ENCODE measurements around the gene ARHGDIB. TPM values are rescaled to one million over a fixed set of nuclear protein-coding genes. Genes with fewer than 3 reads are reported as not detected.
A peak's percentile ranks its signal among the peaks of the same experiment; 100 is the strongest.

ARHGDIB gene
- 10 to 100 TPM; 33.5 to 83.5 (median 45.8) TPM for polyA plus RNA-seq (ENCODE audit: insufficient read length in 10 of 10)
- long read RNA-seq, donor 1, transcript ARHGDIB-201 (6 exons, 1,256 nt), result major isoform, 17 of 18 reads
- long read RNA-seq, donor 1, partial matches to known transcripts, result 0 of 18 reads
- long read RNA-seq, donor 1, other reads (novel, unspliced or antisense), result 0 of 18 reads
- long read RNA-seq, donor 2, transcript ARHGDIB-201 (6 exons, 1,256 nt), result major isoform, 15 of 16 reads
- long read RNA-seq, donor 2, partial matches to known transcripts, result 0 of 16 reads
- long read RNA-seq, donor 2, other reads (novel, unspliced or antisense), result 0 of 16 reads
- long read RNA-seq, donor 3, result 0 reads
- long read RNA-seq, donor 4, transcript ARHGDIB-201 (6 exons, 1,256 nt), result major isoform, 8 of 17 reads
- long read RNA-seq, donor 4, partial matches to known transcripts, result 7 of 17 reads
- long read RNA-seq, donor 4, other reads (novel, unspliced or antisense), result 0 of 17 reads
- long read RNA-seq, donor 5, transcript ARHGDIB-201 (6 exons, 1,256 nt), result major isoform, 20 of 25 reads
- long read RNA-seq, donor 5, partial matches to known transcripts, result 0 of 25 reads
- long read RNA-seq, donor 5, other reads (novel, unspliced or antisense), result 0 of 25 reads
- long read RNA-seq, donor 6, transcript ARHGDIB-201 (6 exons, 1,256 nt), result major isoform, 13 of 28 reads
- long read RNA-seq, donor 6, partial matches to known transcripts, result 14 of 28 reads
- long read RNA-seq, donor 6, other reads (novel, unspliced or antisense), result 0 of 28 reads
- long read RNA-seq, donor 7, transcript ARHGDIB-201 (6 exons, 1,256 nt), result major isoform, 13 of 29 reads
- long read RNA-seq, donor 7, partial matches to known transcripts, result 15 of 29 reads
- long read RNA-seq, donor 7, other reads (novel, unspliced or antisense), result 0 of 29 reads
- long read RNA-seq, donor 8, transcript ARHGDIB-201 (6 exons, 1,256 nt), result major isoform, 9 of 9 reads
- long read RNA-seq, donor 8, partial matches to known transcripts, result 0 of 9 reads
- long read RNA-seq, donor 8, other reads (novel, unspliced or antisense), result 0 of 9 reads
- long read RNA-seq, donor 9, partial matches to known transcripts, result 0 of 3 reads
- long read RNA-seq, donor 9, other reads (novel, unspliced or antisense), result 0 of 3 reads

- peak in 2 of 3 donors; percentile 30 to 51 for DNase-seq
Observed at GRCh38 chr12:14961466-14962152, at the start of gene ARHGDIB. Gene ARHGDIB, minus strand, starts transcription at chr12:14961601. Its CDS starts 10,889 bp downstream, at chr12:14950712.

- DNase-seq, result no peak
Observed at GRCh38 chr12:15011162-15011561, 49.8 kb upstream of the ARHGDIB start.

DNA sequence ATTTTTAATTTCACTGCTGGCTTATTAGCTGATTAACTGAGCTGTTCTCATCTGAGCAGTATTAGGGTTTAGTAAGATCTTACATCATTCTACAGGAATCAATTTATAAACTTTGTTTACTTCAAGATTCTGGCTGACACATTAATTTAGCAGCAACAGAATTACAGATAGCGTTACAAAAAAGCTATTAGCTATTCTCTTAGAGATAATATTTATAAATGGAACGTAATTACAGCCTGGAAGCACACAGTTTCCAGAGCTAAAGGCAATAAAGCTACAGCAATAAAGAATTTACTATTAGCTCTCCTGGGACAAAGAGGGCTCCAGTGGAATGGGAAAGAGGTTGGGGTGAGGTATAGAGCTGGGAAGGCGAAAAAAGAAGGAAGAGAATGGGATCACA, 46.1 kb upstream of the ARHGDIB start:
- DNase-seq, result no peak

- DNase-seq, result no peak
Observed at GRCh38 chr12:15005064-15005463, 43.7 kb upstream of the ARHGDIB start.

- no peak for DNase-seq
Observed at GRCh38 chr12:15004421-15004820, 43.0 kb upstream of the ARHGDIB start.

GRCh38 chr12:15001733-15002382, 40.5 kb upstream of the ARHGDIB start:
- peak; percentile 13 to 71 (median 52) for DNase-seq

DNA sequence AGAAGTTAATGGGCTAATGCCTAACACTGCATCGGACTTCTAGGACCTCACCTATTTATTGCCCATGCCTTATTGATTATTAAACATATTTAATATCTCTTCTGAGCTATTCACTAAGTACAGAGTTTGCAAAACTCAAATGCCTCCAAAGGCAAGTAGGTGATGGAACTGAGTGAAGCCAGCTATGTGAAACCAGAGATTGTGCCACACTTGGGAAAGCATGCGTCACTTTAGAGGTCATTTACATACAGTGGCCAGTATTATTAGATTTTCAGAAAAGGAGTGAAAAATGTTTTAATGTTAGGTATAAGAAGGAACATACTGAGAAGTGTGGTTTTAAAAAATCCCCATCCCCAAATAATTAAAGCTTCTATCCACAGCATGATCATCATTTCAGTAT, 39.2 kb upstream of the ARHGDIB start:
- DNase-seq, result no peak

DNA sequence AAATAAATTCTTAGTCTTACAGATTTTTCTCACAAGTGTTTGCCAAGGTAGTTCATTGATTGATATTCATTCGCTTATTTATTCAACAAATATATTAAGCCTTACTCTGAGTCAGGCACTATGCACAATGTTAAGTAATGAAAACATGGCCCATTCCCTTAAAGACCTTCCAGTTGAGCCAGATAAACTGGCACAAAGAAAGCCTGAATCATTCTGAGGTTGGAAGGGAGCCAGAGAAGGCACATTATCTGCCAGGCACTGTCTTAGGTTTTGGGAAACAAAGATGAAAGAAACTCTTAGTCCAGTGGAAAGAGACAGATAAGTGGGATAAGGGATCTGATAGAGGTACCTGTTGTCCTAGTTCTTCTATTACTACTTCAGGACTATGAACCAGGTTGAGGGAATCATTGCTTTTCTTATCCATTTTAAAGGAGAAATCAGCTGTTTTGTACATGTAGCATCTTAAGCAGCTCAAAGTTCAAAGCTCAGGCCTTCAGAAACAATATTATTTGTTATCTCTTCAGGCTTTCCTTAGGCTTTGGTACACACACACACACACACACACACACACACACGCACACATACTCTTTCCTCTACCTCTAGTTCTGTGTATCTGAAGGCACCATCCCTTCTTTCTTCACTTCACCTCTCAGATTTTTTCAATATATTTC, 38.4 kb upstream of the ARHGDIB start:
- DNase-seq, result no peak

GRCh38 chr12:14999021-14999694, 37.8 kb upstream of the ARHGDIB start:
- DNase-seq, result peak in 2 of 3 donors; percentile 32 to 48

GRCh38 chr12:14997998-14998397, 36.6 kb upstream of the ARHGDIB start:
- DNase-seq, result no peak

DNA sequence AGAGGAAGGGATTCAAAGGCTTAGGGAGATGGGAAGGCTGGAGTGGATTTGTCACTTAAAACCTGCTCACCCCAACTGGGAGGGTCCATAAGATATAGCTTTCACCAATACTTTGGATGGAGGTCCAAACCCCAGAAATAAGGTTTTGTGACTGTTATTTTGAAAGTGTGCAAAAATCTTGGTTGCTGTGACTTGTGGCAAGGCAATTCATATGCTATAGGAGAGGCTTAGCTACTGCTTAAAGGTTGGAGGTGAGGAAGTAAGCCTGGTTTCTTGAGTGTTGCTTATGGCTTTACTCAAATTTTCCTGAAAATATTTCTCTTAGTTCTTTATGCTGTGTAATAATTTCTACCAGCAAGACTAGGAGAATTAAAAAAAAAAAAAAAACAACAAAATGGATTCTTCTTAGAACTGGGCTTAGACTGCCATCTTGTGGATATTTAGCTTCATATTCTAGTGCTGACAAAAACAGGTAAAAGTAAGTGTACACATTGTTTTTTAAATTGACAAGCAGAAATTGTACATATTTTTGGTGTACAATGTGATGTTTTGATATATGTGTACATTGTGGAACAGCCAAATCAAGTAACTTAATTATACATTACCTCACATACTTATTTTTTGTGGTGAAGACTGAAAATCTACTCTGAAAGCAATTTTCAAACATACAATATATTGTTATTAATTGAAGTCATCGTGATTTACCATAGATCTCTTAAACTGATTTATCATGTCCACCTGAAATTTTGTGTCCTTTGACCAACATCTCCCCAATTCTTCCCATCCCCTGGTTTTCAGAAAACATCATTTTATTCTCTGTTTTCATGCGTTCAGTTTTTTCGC, 34.4 kb upstream of the ARHGDIB start:
- peak; percentile 64 to 74 (median 67) for DNase-seq

GRCh38 chr12:14994610-14995009, 33.2 kb upstream of the ARHGDIB start:
- no peak for DNase-seq

- no peak for DNase-seq
Observed at GRCh38 chr12:14993537-14994266, 32.3 kb upstream of the ARHGDIB start.

DNA sequence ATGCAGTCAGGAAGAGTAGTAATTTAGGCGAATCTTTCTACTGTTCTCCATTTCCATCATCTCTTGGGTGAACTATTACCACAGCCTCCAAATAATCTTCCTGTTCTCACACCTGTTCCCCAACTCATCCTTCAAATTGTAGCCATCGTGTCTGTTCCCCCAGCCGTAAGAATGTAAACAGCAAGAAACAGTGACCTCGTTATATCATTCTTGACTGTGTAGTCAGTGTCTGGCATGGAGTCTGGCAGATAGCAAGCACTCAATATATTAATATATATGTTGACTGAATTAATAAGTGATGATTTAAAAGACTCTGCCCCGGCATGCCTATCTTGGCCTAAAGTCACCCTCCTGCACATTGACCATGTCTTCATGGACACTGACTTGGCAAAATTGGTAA, 31.7 kb upstream of the ARHGDIB start:
- DNase-seq, result no peak

DNA sequence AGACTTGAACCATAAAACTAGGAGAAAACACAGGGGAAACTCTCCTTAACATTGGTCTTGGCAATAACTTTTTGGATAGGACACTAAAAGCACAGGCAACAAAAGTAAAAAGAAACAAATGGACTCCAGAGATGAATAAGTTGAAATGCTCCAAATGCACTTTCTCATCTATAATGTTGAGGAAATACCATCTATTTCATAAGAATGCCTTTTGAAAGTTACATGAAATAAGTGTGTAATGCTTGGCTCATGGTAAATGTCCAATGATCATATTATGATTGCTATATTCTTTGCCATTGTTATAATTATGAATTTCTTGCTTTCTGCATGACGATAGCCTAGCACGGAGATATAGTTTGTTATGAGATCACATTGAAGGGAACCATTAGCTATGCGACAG, 31.3 kb upstream of the ARHGDIB start:
- DNase-seq, result no peak

- DNase-seq, result no peak
Observed at GRCh38 chr12:14991069-14991468, 29.7 kb upstream of the ARHGDIB start.

- no peak for DNase-seq
Observed at GRCh38 chr12:14989790-14990189, 28.4 kb upstream of the ARHGDIB start.

GRCh38 chr12:14988035-14988434, 26.6 kb upstream of the ARHGDIB start:
- no peak for DNase-seq

All from muscle of back (tissue), 13 donors.